ENCODE measurements around the gene SLC25A51. TPM values are rescaled to one million over a fixed set of nuclear protein-coding genes. Genes with fewer than 3 reads are reported as not detected.

SLC25A51 gene
- total and polyA plus RNA-seq, 11 donors = 8.6 to 27.6 (median 22.1) TPM

- no peak overlapping the region for H3K4me3 ChIP-seq
- ATAC-seq = peak; percentile 30 to 70 (median 61)
- no peaks in the 10 kb centered on the region for H3K27me3 ChIP-seq
- no peak for TF ChIP-seq POLR2A (IDR thresholded peaks at IDR 0.05)
- no peak for TF ChIP-seq CTCF (IDR thresholded peaks at IDR 0.05)
- peak; percentile 38 to 74 (median 64) for DNase-seq
- WGBS, 4 donors = 15 to 27% (median 22%) methylated on average over 21 to 22 of the region's 22 CpGs
- H3K27ac ChIP-seq = peak overlapping the region; percentile 2 to 74 (median 60)
- no peaks in the 10 kb centered on the region for H3K9me3 ChIP-seq
- peaks cover 0 to 5% (median 0%) of the 10 kb centered on the region in 9 donors for H3K36me3 ChIP-seq
- intact Hi-C loops (cut with DNase I) = loop anchor here in 2 of 10 donors (5.0 kb wide), 2 partner anchors 49 to 129 kb away; partner anchors contain the start of gene SHB (in 2 of the 2)
- peaks cover 9 to 55% (median 44%) of the 10 kb centered on the region in 12 donors for H3K4me1 ChIP-seq
Observed at GRCh38 chr9:37938121-37938891, 34.4 kb upstream of the SLC25A51 start.

- peaks cover 0 to 5% (median 0%) of the 10 kb centered on the region in 9 donors for H3K36me3 ChIP-seq
- H3K4me1 ChIP-seq = peaks cover 9 to 46% (median 40%) of the 10 kb centered on the region in 12 donors
- TF ChIP-seq POLR2A (IDR thresholded peaks at IDR 0.05) (no peak), CTCF (IDR thresholded peaks at IDR 0.05) (no peak)
- 80 to 82% (median 81%) methylated on average over 9 of the region's 9 CpGs for WGBS, 4 donors
- DNase-seq (peak in 1 of 5 donors; percentile 27), ATAC-seq (no peak)
- no peak overlapping the region for H3K4me3 ChIP-seq
- H3K27me3 ChIP-seq = no peaks in the 10 kb centered on the region
- H3K9me3 ChIP-seq = no peaks in the 10 kb centered on the region
- intact Hi-C loops (cut with DNase I) = loop anchor here in 2 of 10 donors (5.0 kb wide), 2 partner anchors 50 to 130 kb away; partner anchors contain the start of gene SHB (in 2 of the 2)
- peak overlapping the region in 10 of 12 donors; percentile 2 to 74 (median 58) for H3K27ac ChIP-seq
Observed at GRCh38 chr9:37937366-37937765, 33.4 kb upstream of the SLC25A51 start.

- DNase-seq (peak; percentile 50 to 83 (median 65)), ATAC-seq (peak; percentile 90 to 95 (median 92))
- intact Hi-C loops (cut with DNase I) = loop anchor here in 2 of 10 donors (5.0 kb wide), 2 partner anchors 50 to 130 kb away; partner anchors contain the start of gene SHB (in 2 of the 2)
- Histone ChIP-seq H3K4me1 (peaks cover 9 to 46% (median 40%) of the 10 kb centered on the region in 12 donors), H3K27ac (peak overlapping the region in 11 of 12 donors; percentile 9 to 74 (median 60)), H3K27me3 (no peaks in the 10 kb centered on the region), H3K36me3 (peaks cover 0 to 5% (median 0%) of the 10 kb centered on the region in 9 donors), H3K4me3 (no peak overlapping the region), H3K9me3 (no peaks in the 10 kb centered on the region)
- 29 to 45% (median 37%) methylated on average over 4 of the region's 4 CpGs for WGBS, 4 donors
- TF ChIP-seq POLR2A (IDR thresholded peaks at IDR 0.05) = no peak
- TF ChIP-seq CTCF (IDR thresholded peaks at IDR 0.05) = no peak
Observed at GRCh38 chr9:37936965-37937364, 33.0 kb upstream of the SLC25A51 start.

- ATAC-seq = no peak
- WGBS, 4 donors = 69 to 78% (median 74%) methylated on average over 5 of the region's 5 CpGs
- Histone ChIP-seq H3K27ac (peak overlapping the region in 8 of 12 donors; percentile 35 to 74 (median 58)), H3K4me3 (no peak overlapping the region), H3K9me3 (peaks cover 0 to under 1% (median 0%) of the 10 kb centered on the region in 12 donors), H3K36me3 (peaks cover 0 to 3% (median 0%) of the 10 kb centered on the region in 9 donors), H3K27me3 (no peaks in the 10 kb centered on the region), H3K4me1 (peaks cover 9 to 47% (median 40%) of the 10 kb centered on the region in 12 donors)
- no peak for TF ChIP-seq POLR2A (IDR thresholded peaks at IDR 0.05)
- no peak for TF ChIP-seq CTCF (IDR thresholded peaks at IDR 0.05)
- intact Hi-C loops (cut with DNase I) = loop anchor here in 2 of 10 donors (5.0 kb wide), 2 partner anchors 51 to 131 kb away; partner anchors contain the start of gene SHB (in 2 of the 2)
- DNase-seq = no peak
Observed at GRCh38 chr9:37936376-37936775, 32.4 kb upstream of the SLC25A51 start.

Measured in heart left ventricle (tissue), 16 donors.